ENCODE data around the gene KLK7. TPM values are rescaled to one million over a fixed set of nuclear protein-coding genes. Genes with fewer than 3 reads are reported as not detected.

Gene KLK7
- total RNA-seq, 1 donor from 2014 or later, result not detected

DNA sequence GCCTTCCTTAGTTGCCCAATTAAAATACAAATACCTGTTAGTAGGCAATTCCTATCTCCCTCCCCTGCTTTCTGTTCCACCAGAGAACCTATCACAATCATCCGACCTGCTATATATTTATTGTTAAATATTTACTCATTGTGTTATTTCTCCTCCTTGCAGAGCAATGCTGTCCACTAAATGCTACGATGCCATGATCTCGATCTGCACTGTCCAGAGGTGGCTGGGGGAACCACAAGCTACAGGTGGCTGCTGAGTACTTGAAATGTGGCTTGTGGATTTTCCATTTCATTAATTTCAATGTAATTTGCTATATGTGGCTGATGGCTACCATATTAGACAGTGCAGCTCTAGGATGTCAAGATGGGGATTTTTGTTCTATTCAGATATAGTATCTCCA is 19.5 kb downstream of the KLK7 start:
- Mint-ChIP-seq H3K36me3 (ENCODE audit: low read depth) (no peaks in the 10 kb centered on the region), H3K4me3 (ENCODE audit: low read depth) (no peak overlapping the region), H3K27ac (no peak overlapping the region), H3K27me3 (ENCODE audit: low read depth) (peaks cover 1% of the 10 kb centered on the region), H3K4me1 (ENCODE audit: low read depth) (no peaks in the 10 kb centered on the region), H3K9me3 (no peaks in the 10 kb centered on the region)
- DNase-seq (ENCODE audit: low spot score), result no peak
- intact Hi-C loops (cut with micrococcal nuclease), result no loop called here

DNA sequence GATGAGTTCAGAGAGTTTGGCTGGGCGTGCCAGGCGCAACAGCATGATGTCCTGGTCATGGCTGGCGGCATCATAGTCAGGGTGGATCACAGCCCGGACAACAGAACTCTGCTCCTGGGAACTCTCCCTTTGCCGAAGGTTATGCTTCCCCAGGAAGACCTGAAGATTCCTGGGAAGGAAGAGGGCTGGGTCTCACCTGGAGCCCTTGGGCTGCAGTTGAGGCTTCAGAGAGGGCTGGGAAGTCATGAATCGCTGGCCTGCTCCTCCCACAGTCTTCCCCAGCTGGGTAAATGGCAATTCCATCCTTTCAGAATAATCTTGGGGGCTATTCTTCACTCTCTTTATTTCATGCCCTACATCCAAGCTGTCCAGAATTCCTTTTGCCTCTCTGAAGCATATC is 20.3 kb downstream of the KLK7 start:
- intact Hi-C loops (cut with micrococcal nuclease), result no loop called here
- Mint-ChIP-seq H3K36me3 (ENCODE audit: low read depth) (no peaks in the 10 kb centered on the region), H3K4me3 (ENCODE audit: low read depth) (no peak overlapping the region), H3K27ac (no peak overlapping the region), H3K27me3 (ENCODE audit: low read depth) (peaks cover 1% of the 10 kb centered on the region), H3K9me3 (no peaks in the 10 kb centered on the region), H3K4me1 (ENCODE audit: low read depth) (no peaks in the 10 kb centered on the region)
- DNase-seq (ENCODE audit: low spot score), result no peak

DNA sequence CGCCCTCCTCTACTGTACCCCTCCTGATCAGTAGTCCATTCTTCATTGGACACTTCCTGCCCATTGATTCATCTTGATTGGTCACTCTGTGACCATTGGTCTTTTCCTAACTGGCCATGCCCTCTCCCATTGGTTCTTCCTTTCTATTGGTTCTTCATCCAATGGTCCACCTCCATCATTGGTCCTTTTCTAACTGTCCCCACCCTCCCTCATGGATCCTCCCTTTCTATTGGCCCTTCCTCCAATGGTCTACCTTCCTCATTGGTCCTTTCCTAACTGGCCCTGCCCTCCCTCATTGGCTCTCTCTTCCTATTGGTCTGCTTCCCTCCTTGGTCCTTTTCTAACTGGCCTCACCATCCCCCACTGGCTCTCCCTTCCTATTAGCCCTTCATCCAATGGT is 21.5 kb downstream of the KLK7 start:
- DNase-seq (ENCODE audit: low spot score), result no peak

DNA sequence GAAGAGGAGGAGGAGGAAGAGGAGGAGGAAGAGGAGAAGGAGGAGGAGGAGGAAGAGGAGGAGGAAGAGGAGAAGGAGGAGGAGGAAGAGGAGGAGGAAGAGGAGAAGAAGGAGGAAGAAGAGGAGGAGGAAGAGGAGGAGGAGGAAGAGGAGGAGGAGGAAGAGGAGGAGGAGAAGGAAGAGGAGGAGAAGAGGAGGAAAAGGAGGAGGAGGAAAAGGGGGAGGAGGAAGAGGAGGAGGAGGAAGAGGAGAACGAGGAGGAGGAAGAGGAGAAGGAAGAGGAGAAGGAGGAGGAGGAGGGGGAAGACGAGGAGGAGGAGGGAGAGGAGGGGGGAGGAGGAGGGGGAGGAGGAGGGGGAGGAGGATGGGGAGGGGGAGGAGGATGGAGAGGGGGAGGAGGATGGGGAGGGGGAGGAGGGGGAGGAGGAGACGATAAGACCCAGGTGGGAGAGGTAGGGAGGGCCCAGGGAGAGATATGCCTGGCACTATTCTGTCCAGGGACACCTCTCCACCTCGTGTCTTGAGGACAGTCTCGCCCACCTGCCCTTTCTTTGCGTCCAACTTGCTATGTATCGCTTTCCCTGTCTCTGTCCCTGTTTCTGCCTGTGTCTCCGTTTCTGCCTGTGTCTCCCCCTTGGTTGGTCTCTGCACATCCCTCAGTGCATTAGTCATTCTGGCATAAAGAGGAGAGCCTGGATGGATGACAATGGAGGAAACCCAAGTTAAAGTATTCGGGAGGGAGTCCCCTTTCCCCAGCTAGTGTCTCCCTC is 23.8 kb downstream of the KLK7 start:
- H3K9me3 Mint-ChIP-seq, result no peaks in the 10 kb centered on the region
- DNase-seq (ENCODE audit: low spot score), result no peak
- no peaks in the 10 kb centered on the region for H3K4me1 Mint-ChIP-seq (ENCODE audit: low read depth)
- H3K27me3 Mint-ChIP-seq (ENCODE audit: low read depth), result peaks cover 3% of the 10 kb centered on the region
- intact Hi-C loops (cut with micrococcal nuclease), result no loop called here
- no peak overlapping the region for H3K27ac Mint-ChIP-seq
- no peaks in the 10 kb centered on the region for H3K36me3 Mint-ChIP-seq (ENCODE audit: low read depth)
- H3K4me3 Mint-ChIP-seq (ENCODE audit: low read depth), result no peak overlapping the region

More for the DNA sequence above, 21.5 kb downstream of the KLK7 start:
- Mint-ChIP-seq H3K27ac (no peak overlapping the region), H3K4me1 (ENCODE audit: low read depth) (no peaks in the 10 kb centered on the region), H3K36me3 (ENCODE audit: low read depth) (no peaks in the 10 kb centered on the region), H3K27me3 (ENCODE audit: low read depth) (peaks cover 1% of the 10 kb centered on the region), H3K4me3 (ENCODE audit: low read depth) (no peak overlapping the region), H3K9me3 (no peaks in the 10 kb centered on the region)
- intact Hi-C loops (cut with micrococcal nuclease), result no loop called here

DNA sequence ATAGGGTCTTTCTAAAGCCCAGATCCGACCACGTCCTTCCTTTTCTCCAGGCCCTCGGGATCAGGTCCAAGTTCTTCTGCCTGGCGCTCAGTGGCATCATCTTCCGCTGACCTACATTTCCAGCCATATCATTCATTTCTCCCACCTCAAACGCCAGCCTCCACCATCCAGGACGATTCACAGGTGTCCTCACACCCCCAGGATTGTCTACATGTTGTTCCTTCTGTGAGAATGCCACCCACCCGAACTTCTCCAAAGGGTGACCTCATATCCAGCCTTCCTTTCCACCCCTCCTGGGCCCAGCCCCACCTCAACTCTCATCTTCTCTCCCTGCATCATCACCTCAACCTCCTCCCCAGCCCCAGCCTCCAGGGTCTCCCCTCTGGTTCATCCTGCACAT is 26.1 kb downstream of the KLK7 start:
- Mint-ChIP-seq H3K27me3 (ENCODE audit: low read depth) (peaks cover 5% of the 10 kb centered on the region), H3K27ac (no peak overlapping the region), H3K9me3 (no peaks in the 10 kb centered on the region), H3K4me3 (ENCODE audit: low read depth) (no peak overlapping the region), H3K4me1 (ENCODE audit: low read depth) (no peaks in the 10 kb centered on the region), H3K36me3 (ENCODE audit: low read depth) (no peaks in the 10 kb centered on the region)
- DNase-seq (ENCODE audit: low spot score), result no peak
- intact Hi-C loops (cut with micrococcal nuclease), result no loop called here

DNA sequence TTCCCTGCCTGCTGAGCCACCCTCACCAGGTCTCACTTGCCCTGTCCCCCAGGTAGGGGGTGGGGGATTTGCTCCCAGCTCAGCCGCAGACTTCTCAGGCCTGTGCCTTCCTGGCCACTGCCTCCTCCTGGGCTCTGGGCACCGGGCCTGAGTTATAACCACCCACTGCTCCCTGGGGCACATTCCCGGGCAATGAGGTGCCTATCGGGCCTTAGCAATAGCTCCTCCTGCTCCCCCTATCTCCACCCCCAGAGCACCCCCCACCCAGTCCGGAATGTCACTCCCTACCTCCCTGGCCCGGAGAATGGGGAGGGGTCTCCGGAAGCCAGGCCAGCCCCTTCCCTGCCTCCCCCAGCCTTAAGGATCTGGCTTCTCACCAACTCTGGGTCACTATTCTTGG is 30.8 kb downstream of the KLK7 start, which contains the start of gene KLK5:
KLK5 (minus strand) TSS at position 129 of the 400 bp plus-strand sequence. CDS start 381 bp downstream, outside the sequence.
- H3K4me3 Mint-ChIP-seq (ENCODE audit: low read depth), result no peak within 1 kb of the TSS

DNA sequence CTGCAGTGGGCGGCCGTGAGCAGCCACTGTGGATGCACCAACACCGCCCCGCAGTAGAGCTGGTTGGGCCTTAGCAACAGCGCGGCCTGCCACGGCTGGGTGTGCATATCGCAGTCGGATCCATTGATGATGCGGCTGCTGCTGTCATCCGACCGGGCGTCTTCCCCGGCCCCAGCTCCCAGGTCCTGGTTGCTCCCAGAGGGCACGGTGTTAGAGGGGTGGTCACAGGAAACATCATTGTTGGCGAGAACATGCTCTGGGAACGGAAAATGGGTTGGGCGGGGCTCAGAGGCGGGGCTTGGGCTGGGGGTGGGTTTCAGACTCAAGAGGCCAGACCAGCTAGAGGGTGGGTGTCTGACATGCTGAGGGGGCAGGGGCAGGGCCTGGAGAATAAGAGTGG is 33.9 kb downstream of the KLK7 start:
- intact Hi-C loops (cut with micrococcal nuclease), result no loop called here
- Mint-ChIP-seq H3K27ac (no peak overlapping the region), H3K9me3 (no peaks in the 10 kb centered on the region), H3K36me3 (ENCODE audit: low read depth) (no peaks in the 10 kb centered on the region), H3K4me1 (ENCODE audit: low read depth) (no peaks in the 10 kb centered on the region), H3K27me3 (ENCODE audit: low read depth) (peaks cover 2% of the 10 kb centered on the region), H3K4me3 (ENCODE audit: low read depth) (no peak overlapping the region)
- no peak for DNase-seq (ENCODE audit: low spot score)

More for the DNA sequence above, 30.8 kb downstream of the KLK7 start, which contains the start of gene KLK5:
- H3K4me1 Mint-ChIP-seq (ENCODE audit: low read depth), result no peaks in the 10 kb centered on the region
- H3K27ac Mint-ChIP-seq, result no peak within 1 kb of the TSS
- DNase-seq (ENCODE audit: low spot score), result no peak
- no peaks in the 10 kb centered on the region for H3K36me3 Mint-ChIP-seq (ENCODE audit: low read depth)
- H3K27me3 Mint-ChIP-seq (ENCODE audit: low read depth), result peaks cover 4% of the 10 kb centered on the region
- intact Hi-C loops (cut with micrococcal nuclease), result no loop called here
- H3K9me3 Mint-ChIP-seq, result no peaks in the 10 kb centered on the region

DNA sequence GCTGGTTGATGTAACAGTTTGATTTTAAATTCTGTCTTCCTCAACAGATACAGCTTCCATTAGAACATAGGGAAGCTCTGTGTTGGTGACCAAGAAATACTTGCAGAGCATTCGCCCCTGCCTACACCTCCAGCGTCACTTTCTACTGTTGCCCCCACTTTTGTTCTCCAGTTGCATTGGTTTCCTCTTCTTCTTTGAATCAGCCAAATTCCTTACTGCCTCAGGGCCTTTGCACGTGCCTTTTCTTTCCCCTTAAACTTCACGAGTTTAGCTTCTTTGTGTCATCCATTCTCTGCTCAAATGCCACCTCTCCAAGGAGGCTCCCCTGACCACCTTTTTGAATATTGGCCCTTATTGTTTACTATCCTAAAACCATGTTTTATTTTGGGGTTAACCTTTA is 36.6 kb downstream of the KLK7 start:
- DNase-seq (ENCODE audit: low spot score), result no peak
- H3K36me3 Mint-ChIP-seq (ENCODE audit: low read depth), result no peaks in the 10 kb centered on the region
- H3K27ac Mint-ChIP-seq, result no peak overlapping the region
- H3K27me3 Mint-ChIP-seq (ENCODE audit: low read depth), result no peaks in the 10 kb centered on the region
- no peak overlapping the region for H3K4me3 Mint-ChIP-seq (ENCODE audit: low read depth)
- no peaks in the 10 kb centered on the region for H3K9me3 Mint-ChIP-seq
- H3K4me1 Mint-ChIP-seq (ENCODE audit: low read depth), result no peaks in the 10 kb centered on the region
- intact Hi-C loops (cut with micrococcal nuclease), result no loop called here

DNA sequence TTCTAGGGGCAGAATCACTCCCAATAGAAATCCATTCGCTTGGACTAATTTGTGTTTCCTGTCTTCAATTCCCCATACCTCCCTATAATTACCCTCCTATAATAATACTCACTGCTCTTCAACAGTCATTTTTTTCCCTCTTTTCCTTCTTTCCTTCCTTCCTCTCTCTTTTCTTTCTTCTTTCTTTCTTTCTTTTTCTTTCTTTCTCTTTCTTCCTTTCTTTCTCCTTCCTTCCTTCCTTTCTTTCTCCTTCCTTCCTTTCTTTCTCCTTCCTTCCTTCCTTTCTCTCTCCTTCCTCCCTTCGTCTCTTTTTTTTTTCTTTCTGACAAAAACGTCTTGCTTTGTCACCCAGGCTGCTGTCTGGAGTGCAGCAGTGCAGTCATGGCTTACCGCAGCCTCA is 38.9 kb downstream of the KLK7 start:
- intact Hi-C loops (cut with micrococcal nuclease), result no loop called here
- H3K27ac Mint-ChIP-seq, result no peak overlapping the region
- H3K36me3 Mint-ChIP-seq (ENCODE audit: low read depth), result no peaks in the 10 kb centered on the region
- no peaks in the 10 kb centered on the region for H3K4me1 Mint-ChIP-seq (ENCODE audit: low read depth)
- no peak for DNase-seq (ENCODE audit: low spot score)
- H3K4me3 Mint-ChIP-seq (ENCODE audit: low read depth), result no peak overlapping the region
- H3K9me3 Mint-ChIP-seq, result no peaks in the 10 kb centered on the region
- no peaks in the 10 kb centered on the region for H3K27me3 Mint-ChIP-seq (ENCODE audit: low read depth)

DNA sequence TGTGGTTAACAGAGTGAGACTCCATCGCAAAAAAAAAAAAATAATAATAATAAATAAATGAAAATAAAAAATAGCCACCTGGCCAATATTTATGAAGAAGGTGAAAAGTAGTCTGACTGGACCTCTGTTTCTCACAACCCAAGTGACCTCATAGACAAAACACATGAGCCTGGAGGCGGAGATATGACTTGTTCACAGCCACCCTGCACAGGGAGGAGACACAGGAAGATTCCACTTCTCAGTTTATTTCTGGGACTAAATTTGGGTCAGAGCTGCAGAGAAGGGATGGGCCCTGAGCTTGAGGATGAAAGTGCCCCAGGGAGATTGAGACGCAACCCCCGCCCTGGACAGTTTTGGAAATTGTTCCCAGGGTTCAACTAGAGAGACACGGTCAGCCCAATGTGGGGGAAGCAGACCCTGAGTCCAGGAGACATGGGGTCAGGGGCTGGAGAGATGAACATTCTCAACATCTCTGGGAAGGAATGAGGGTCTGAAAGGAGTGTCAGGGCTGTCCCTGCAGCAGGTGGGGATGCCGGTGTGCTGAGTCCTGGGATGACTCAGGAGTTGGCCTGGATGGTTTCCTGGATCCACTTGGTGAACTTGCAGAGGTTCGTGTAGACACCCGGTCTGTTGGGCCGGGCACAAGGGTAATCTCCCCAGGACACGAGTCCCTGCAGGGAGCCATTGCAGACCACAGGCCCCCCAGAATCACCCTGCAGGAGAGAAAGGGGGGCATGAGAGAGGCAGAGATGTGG is 40.5 kb downstream of the KLK7 start:
- H3K9me3 Mint-ChIP-seq, result no peaks in the 10 kb centered on the region
- no peaks in the 10 kb centered on the region for H3K36me3 Mint-ChIP-seq (ENCODE audit: low read depth)
- no peaks in the 10 kb centered on the region for H3K4me1 Mint-ChIP-seq (ENCODE audit: low read depth)
- no peak overlapping the region for H3K27ac Mint-ChIP-seq
- intact Hi-C loops (cut with micrococcal nuclease), result no loop called here
- H3K27me3 Mint-ChIP-seq (ENCODE audit: low read depth), result no peaks in the 10 kb centered on the region
- DNase-seq (ENCODE audit: low spot score), result no peak
- no peak overlapping the region for H3K4me3 Mint-ChIP-seq (ENCODE audit: low read depth)

DNA sequence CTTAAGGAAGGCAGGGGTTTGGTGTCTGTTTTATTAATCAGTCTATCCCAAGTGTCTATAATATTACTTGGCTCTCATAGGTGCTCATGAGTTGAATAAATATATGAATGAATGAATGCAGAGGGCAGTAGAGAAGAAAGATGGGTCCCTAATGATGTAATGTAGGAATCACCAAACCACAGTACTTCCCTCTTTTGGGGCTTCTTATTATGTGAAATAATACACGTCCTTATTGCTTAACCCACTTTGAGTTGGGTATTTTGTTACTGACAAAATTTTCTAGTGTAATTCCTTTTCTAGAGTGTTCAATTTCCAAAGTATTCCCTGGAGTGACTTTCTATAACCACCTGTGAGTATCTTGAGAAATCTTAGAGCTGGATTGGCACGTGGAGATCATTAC is 44.1 kb downstream of the KLK7 start:
- intact Hi-C loops (cut with micrococcal nuclease), result no loop called here
- Mint-ChIP-seq H3K9me3 (no peaks in the 10 kb centered on the region), H3K27me3 (ENCODE audit: low read depth) (no peaks in the 10 kb centered on the region), H3K36me3 (ENCODE audit: low read depth) (no peaks in the 10 kb centered on the region), H3K4me3 (ENCODE audit: low read depth) (no peak overlapping the region), H3K27ac (no peak overlapping the region), H3K4me1 (ENCODE audit: low read depth) (no peaks in the 10 kb centered on the region)
- DNase-seq (ENCODE audit: low spot score), result no peak

DNA sequence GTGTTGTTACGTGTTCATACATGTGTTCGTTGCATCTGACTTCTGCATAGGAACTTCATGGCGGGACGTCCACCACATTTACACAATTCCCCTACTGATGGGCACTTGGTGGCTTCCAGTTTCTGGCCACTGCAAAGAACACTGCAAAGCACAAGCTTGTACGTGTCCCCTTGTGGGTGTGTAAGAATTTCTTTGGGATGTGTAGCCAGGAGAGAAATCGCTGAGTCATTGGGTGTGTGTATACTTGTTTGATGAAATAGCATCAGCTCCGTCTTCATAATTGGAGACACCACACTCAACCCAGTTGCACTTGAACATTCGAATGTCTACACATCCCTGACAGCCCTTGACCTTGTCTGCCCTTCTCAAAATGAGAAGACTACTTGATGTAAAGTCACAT is 50.1 kb downstream of the KLK7 start:
- Mint-ChIP-seq H3K27me3 (ENCODE audit: low read depth) (peaks cover 15% of the 10 kb centered on the region), H3K4me3 (ENCODE audit: low read depth) (no peak overlapping the region), H3K9me3 (no peaks in the 10 kb centered on the region), H3K4me1 (ENCODE audit: low read depth) (peaks cover 3% of the 10 kb centered on the region), H3K27ac (no peak overlapping the region), H3K36me3 (ENCODE audit: low read depth) (no peaks in the 10 kb centered on the region)
- intact Hi-C loops (cut with micrococcal nuclease), result loop anchor here (5.0 kb wide), 1 partner anchor 159 kb away; no protein-coding TSS in a partner anchor
- no peak for DNase-seq (ENCODE audit: low spot score)

DNA sequence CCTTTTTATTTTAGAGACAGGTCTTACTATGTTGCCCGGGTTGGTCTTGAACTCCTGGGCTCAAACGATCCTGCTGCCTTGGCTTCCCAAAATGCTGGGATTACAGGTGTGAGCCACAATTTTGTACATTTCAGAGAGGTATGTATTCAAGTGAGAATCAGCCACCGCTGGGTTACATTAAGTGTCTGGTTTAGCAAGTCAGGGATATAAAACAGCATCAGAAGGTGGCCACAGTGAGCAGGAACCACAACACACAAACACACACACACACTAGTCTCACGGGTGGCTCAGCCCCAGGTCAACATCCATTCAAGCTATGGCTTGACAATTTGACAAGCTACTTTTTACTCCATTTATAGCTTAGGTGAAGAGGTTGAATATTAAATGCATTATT is 51.0 kb downstream of the KLK7 start:
- no peak overlapping the region for H3K4me3 Mint-ChIP-seq (ENCODE audit: low read depth)
- H3K36me3 Mint-ChIP-seq (ENCODE audit: low read depth), result no peaks in the 10 kb centered on the region
- intact Hi-C loops (cut with micrococcal nuclease), result loop anchor here (5.0 kb wide), 1 partner anchor 160 kb away; no protein-coding TSS in a partner anchor
- no peak for DNase-seq (ENCODE audit: low spot score)
- peaks cover 15% of the 10 kb centered on the region for H3K27me3 Mint-ChIP-seq (ENCODE audit: low read depth)
- H3K4me1 Mint-ChIP-seq (ENCODE audit: low read depth), result peaks cover 3% of the 10 kb centered on the region
- no peaks in the 10 kb centered on the region for H3K9me3 Mint-ChIP-seq
- H3K27ac Mint-ChIP-seq, result no peak overlapping the region
